ENCODE results near the gene SUGCT.

- no peak for TF ChIP-seq CTCF (IDR thresholded peaks at IDR 0.05; ENCODE audit: borderline replicate concordance, extremely low read depth, low read length, poor library complexity, severe bottlenecking)
- TF ChIP-seq EZH2 (IDR thresholded peaks at IDR 0.05; ENCODE audit: borderline replicate concordance, low read depth, low read length, severe bottlenecking) = no peak
Observed at GRCh38 chr7:40647719-40648118, 512.9 kb downstream of the SUGCT start.

Measured in DND-41 (cell line).